ENCODE data around the gene CARD9.

Gene CARD9

GRCh38 chr9:136349546-136349945, 23.9 kb downstream of the CARD9 start:
- TF ChIP-seq, protein P1, sequence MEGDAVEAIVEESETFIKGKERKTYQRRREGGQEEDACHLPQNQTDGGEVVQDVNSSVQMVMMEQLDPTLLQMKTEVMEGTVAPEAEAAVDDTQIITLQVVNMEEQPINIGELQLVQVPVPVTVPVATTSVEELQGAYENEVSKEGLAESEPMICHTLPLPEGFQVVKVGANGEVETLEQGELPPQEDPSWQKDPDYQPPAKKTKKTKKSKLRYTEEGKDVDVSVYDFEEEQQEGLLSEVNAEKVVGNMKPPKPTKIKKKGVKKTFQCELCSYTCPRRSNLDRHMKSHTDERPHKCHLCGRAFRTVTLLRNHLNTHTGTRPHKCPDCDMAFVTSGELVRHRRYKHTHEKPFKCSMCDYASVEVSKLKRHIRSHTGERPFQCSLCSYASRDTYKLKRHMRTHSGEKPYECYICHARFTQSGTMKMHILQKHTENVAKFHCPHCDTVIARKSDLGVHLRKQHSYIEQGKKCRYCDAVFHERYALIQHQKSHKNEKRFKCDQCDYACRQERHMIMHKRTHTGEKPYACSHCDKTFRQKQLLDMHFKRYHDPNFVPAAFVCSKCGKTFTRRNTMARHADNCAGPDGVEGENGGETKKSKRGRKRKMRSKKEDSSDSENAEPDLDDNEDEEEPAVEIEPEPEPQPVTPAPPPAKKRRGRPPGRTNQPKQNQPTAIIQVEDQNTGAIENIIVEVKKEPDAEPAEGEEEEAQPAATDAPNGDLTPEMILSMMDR (conservative IDR thresholded peaks at IDR 0.05; ENCODE audit: low read depth, low read length) = no peak
- Histone ChIP-seq H3K79me2 (ENCODE audit: insufficient read depth, low read depth) (no peaks in the 10 kb centered on the region), H3K4me1 (ENCODE audit: low read depth, poor library complexity, severe bottlenecking) (no peaks in the 10 kb centered on the region), H3K27ac (no peak overlapping the region), H3K27me3 (ENCODE audit: insufficient read depth, low read depth) (peaks cover 91% of the 10 kb centered on the region), H2AFZ (ENCODE audit: low read depth) (no peak overlapping the region), H3K9ac (no peak overlapping the region), H4K20me1 (ENCODE audit: insufficient read depth) (no peaks in the 10 kb centered on the region), H3K36me3 (ENCODE audit: insufficient read depth) (no peaks in the 10 kb centered on the region), H3K4me3 (IDR thresholded peaks at IDR 0.05; ENCODE audit: insufficient read depth, low read depth, low read length) (no peak overlapping the region), H3K4me2 (no peak overlapping the region)

- Histone ChIP-seq H4K20me1 (ENCODE audit: insufficient read depth) (no peaks in the 10 kb centered on the region), H3K9ac (no peak overlapping the region), H3K27ac (no peak overlapping the region)
These were observed 24.8 kb downstream of the CARD9 start for GRCh38 chr9:136348691-136349090.

GRCh38 chr9:136347472-136348256, 25.8 kb downstream of the CARD9 start:
- H2AFZ ChIP-seq (ENCODE audit: low read depth) = no peak overlapping the region
- no peaks in the 10 kb centered on the region for H3K4me1 ChIP-seq (ENCODE audit: low read depth, poor library complexity, severe bottlenecking)
- H4K20me1 ChIP-seq (ENCODE audit: insufficient read depth) = no peaks in the 10 kb centered on the region
- TF ChIP-seq, protein P1 (conservative IDR thresholded peaks at IDR 0.05; ENCODE audit: low read depth, low read length) = no peak
- H3K27ac ChIP-seq = no peak overlapping the region
- H3K27me3 ChIP-seq (ENCODE audit: insufficient read depth, low read depth) = peaks cover 79% of the 10 kb centered on the region
- H3K36me3 ChIP-seq (ENCODE audit: insufficient read depth) = no peaks in the 10 kb centered on the region
- no peak overlapping the region for H3K4me2 ChIP-seq
- H3K4me3 ChIP-seq (IDR thresholded peaks at IDR 0.05; ENCODE audit: insufficient read depth, low read depth, low read length) = no peak overlapping the region
- H3K9ac ChIP-seq = no peak overlapping the region
- no peaks in the 10 kb centered on the region for H3K79me2 ChIP-seq (ENCODE audit: insufficient read depth, low read depth)

More at GRCh38 chr9:136348691-136349090, 24.8 kb downstream of the CARD9 start:
- Histone ChIP-seq H3K27me3 (ENCODE audit: insufficient read depth, low read depth) (peaks cover 86% of the 10 kb centered on the region), H3K4me2 (no peak overlapping the region), H2AFZ (ENCODE audit: low read depth) (no peak overlapping the region), H3K79me2 (ENCODE audit: insufficient read depth, low read depth) (no peaks in the 10 kb centered on the region), H3K4me3 (IDR thresholded peaks at IDR 0.05; ENCODE audit: insufficient read depth, low read depth, low read length) (no peak overlapping the region), H3K4me1 (ENCODE audit: low read depth, poor library complexity, severe bottlenecking) (no peaks in the 10 kb centered on the region), H3K36me3 (ENCODE audit: insufficient read depth) (no peaks in the 10 kb centered on the region)
- TF ChIP-seq, protein P1 (conservative IDR thresholded peaks at IDR 0.05; ENCODE audit: low read depth, low read length) = no peak

- no peaks in the 10 kb centered on the region for H3K36me3 ChIP-seq (ENCODE audit: insufficient read depth)
- no peak overlapping the region for H3K9ac ChIP-seq
These were observed 26.5 kb downstream of the CARD9 start for GRCh38 chr9:136346927-136347465.

More at GRCh38 chr9:136346927-136347465, 26.5 kb downstream of the CARD9 start:
- H3K4me3 ChIP-seq (IDR thresholded peaks at IDR 0.05; ENCODE audit: insufficient read depth, low read depth, low read length) = no peak overlapping the region
- H3K4me2 ChIP-seq = no peak overlapping the region
- H3K4me1 ChIP-seq (ENCODE audit: low read depth, poor library complexity, severe bottlenecking) = peaks cover 5% of the 10 kb centered on the region
- H3K27ac ChIP-seq = no peak overlapping the region
- peaks cover 81% of the 10 kb centered on the region for H3K27me3 ChIP-seq (ENCODE audit: insufficient read depth, low read depth)
- TF ChIP-seq, protein P1 (conservative IDR thresholded peaks at IDR 0.05; ENCODE audit: low read depth, low read length) = no peak
- no peaks in the 10 kb centered on the region for H4K20me1 ChIP-seq (ENCODE audit: insufficient read depth)
- H2AFZ ChIP-seq (ENCODE audit: low read depth) = no peak overlapping the region
- H3K79me2 ChIP-seq (ENCODE audit: insufficient read depth, low read depth) = no peaks in the 10 kb centered on the region

All from KMS-11 (cell line).